ENCODE measurements around the gene KLHL24.
"Not testable (repeated sequence)": the region's sequence is repeated elsewhere in the genome, so short reads cannot be mapped to it uniquely, and the experiment has no call there.

Gene KLHL24

GRCh38 chr3:183697610-183698317, 62.3 kb downstream of the KLHL24 start, which contains the start of gene YEATS2:
YEATS2 (plus strand) TSS chr3:183697797; CDS start chr3:183715163, 17,366 bp downstream.
- DNase-seq, result peak; percentile 78

GRCh38 chr3:183698318-183698751, 62.9 kb downstream of the KLHL24 start:
- DNase-seq, result no peak

- DNase-seq, result no peak
These were observed 63.3 kb downstream of the KLHL24 start for GRCh38 chr3:183698756-183699155.

GRCh38 chr3:183699238-183699947, 64.0 kb downstream of the KLHL24 start:
- no peak for DNase-seq

- DNase-seq, result no peak
These were observed 66.3 kb downstream of the KLHL24 start for GRCh38 chr3:183701744-183702143.

- DNase-seq, result not testable (repeated sequence)
These were observed 68.5 kb downstream of the KLHL24 start for GRCh38 chr3:183703892-183704291.

- DNase-seq, result no peak
These were observed 74.8 kb downstream of the KLHL24 start for GRCh38 chr3:183710231-183710630.

GRCh38 chr3:183711516-183711915, 76.1 kb downstream of the KLHL24 start:
- DNase-seq, result no peak

GRCh38 chr3:183714622-183715021, 79.2 kb downstream of the KLHL24 start:
- no peak for DNase-seq

GRCh38 chr3:183718012-183718411, 82.6 kb downstream of the KLHL24 start:
- no peak for DNase-seq

- DNase-seq, result no peak
These were observed 90.0 kb downstream of the KLHL24 start for GRCh38 chr3:183725387-183725786.

GRCh38 chr3:183728204-183728603, 92.8 kb downstream of the KLHL24 start:
- DNase-seq, result no peak

- no peak for DNase-seq
These were observed 94.9 kb downstream of the KLHL24 start for GRCh38 chr3:183730361-183730760.

GRCh38 chr3:183731611-183732010, 96.2 kb downstream of the KLHL24 start:
- no peak for DNase-seq

- DNase-seq, result no peak
These were observed 98.1 kb downstream of the KLHL24 start for GRCh38 chr3:183733553-183733952.

Data from activated CD4-positive, CD25-positive, alpha-beta regulatory T cell treated with anti-CD3 and anti-CD28 coated beads, Interleukin-2, amount 50 U/mL, for 72 hours (primary cell).